Measurements from ENCODE around the gene IGSF9.
"Not testable (repeated sequence)": the region's sequence is repeated elsewhere in the genome, so short reads cannot be mapped to it uniquely, and the experiment has no call there.

IGSF9 gene

DNA sequence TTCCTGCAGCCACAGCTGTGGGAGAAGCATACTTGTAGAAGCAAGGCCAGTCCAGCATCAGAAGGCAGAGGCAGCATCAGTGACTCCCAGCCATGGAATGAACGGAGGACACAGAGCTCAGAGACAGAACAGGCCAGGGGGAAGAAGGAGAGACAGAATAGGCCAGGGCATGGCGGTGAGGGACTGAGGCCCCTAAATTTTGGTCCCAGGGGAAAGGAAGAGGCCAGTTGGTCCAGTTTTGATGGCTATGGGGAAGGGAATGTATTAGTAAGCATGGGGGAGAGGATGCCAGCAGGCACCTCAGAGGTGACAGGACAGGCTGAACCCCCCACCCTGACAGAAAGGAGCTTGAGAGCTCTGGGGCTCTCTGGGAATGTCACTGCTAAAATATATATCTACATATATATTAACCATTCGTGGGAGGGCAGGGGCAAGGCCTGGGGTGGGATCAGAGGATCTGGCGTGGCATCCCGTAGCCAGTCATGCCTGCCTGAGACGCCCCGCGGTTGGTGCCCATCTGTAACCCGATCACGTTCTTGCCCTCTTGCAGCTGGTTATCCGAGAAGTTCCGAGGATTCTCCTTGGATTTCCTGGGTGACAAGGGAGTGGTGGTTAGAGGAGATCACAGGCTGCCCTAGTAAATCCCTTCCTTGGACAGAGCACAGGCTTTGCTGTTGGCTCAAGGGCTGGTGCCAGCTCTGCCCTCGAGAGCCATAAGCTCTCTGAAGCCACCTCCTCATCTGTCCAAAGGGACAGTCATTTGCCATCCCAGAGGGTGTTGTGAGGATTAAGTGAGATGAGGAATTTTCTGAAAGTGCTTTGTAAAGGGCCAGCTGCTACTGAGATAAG is 26.8 kb downstream of the IGSF9 start:
- no peak for DNase-seq

DNA sequence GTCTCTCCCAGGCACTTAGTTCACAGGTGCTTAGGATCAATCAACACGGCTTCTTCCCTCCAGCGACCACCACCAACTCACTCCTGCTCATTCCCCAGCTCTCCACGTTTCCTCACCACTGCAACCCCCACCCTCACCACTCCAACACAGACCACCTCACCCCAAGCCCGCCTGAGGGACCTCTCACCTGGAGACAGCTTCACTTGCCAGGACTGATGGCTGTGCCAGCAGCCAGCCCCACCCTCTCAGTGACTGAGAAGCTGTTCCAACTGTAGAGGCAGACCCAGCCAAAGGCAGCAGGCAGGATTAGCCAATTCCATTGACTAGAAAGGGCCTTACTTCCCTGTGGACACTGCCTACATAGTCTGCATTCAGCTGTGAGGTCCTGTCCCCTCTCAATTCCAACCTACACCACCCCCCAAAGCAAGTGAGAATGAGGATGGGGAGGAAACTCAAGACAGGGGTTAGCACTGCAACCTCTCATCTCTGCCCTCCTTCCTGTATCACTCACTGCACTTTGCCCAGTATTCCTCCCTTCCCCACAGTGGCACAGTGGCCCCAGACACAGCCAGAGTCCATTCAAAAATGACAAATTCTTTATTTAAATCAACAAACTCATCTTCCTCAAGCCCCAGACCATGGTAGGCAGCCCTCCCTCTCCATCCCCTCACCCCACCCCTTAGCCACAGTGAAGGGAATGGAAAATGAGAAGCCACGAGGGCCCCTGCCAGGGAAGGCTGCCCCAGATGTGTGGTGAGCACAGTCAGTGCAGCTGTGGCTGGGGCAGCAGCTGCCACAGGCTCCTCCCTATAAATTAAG is 27.7 kb downstream of the IGSF9 start:
- no peak for DNase-seq

DNA sequence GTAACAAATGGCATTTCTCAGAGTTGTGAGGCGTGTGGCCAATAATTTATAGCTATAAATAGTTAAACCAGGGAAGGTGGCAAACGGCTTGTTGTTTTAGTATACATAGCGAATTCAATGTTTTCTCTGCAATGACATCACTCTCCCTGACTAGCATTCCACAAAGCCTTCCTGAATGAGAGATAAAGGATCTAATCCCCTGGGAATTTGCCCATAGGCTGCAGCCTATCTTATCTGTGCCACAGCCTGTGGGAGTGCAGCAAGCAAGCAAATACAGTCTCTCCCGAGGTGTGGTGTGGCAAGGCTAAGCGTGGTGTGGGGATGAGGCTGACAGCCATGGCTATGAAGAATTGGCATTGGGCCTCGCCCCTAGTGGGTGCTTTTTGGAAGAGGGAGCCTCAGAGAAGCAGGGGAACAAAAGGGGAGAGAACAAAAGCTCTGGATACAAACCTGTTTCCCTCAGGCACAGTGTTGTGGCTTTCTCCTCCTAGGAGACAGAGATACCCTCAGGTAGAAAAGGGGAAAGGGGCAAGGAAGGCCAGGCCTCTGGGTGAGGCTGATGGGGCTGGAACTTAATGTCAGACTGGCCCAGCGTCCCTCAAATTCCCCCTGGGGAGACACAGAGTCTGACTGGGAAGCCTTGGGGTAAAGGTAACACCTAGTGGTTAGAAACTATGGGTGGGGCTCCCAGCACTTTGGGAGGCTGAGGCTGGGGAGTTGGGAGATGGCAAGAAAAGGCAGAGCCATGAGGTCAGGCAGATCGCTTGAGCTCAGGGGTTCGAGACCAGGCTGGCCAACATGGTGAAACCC is 29.0 kb downstream of the IGSF9 start:
- no peak for DNase-seq

DNA sequence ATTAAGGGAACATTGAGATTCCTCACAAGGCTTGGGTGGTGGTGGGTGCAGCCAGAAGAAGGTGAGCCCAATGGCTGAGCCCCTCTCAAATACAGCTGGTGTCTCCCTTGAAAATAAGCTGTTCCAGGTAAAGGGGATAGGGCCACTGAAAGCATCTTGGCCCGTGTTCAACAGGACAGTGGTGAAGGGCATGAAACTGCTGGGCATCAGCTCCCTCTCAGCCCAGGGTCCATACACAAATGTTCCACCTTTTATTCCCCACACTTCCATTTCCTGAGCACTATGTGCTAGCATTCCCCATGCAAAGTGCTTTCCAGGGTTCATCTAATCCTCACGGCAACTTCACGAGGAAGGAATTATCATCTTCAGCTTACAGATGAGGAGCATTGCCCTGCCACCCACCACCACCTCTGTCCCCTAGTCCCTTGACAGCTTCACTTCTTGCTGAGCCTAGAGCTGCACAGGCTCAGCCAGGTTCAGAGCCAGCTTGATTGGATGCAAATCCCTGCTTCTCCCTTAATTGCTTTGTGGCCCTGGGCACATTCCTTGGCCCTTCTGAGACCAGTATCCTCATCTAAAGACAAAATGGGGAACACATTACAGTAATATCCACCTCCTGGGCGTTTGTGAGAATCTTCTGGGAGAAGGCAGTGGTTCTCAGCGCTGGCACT is 29.7 kb downstream of the IGSF9 start:
- no peak for DNase-seq

DNA sequence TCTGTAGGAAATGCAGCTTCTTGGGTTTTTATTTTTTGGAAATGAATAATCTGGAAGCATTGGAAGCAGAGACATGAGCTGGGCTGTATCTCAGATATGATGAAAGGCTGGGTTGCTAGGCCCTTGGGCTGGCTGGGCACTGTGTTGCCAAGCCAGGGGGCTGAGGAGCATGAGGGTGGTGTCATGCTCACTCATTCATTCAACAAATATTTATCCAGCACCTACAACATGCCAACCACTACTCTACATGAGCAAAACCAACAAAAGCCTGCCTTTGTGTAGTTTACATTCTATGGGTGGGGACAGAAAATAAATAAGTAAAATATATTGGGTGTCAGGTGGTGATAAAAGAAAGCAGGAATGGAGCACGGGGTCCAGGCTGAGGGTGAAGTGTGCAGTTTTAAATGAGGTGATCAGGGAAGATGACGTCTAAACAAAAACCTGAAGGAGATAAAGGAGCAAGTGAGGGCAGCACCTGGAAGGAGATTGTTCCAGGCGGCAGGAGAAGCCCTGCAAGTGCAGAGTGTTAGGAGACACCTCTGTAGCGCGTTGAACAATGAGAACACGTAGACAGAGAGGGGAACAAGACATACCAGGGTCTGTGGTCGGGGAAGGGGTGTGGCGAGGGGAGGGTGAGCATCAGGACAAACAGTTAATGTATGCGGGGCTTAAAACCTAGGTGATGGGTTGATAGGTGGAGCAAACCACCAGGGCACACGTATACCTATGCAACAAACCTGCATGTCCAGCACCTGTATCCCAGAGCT is 31.0 kb downstream of the IGSF9 start:
- no peak for DNase-seq

DNA sequence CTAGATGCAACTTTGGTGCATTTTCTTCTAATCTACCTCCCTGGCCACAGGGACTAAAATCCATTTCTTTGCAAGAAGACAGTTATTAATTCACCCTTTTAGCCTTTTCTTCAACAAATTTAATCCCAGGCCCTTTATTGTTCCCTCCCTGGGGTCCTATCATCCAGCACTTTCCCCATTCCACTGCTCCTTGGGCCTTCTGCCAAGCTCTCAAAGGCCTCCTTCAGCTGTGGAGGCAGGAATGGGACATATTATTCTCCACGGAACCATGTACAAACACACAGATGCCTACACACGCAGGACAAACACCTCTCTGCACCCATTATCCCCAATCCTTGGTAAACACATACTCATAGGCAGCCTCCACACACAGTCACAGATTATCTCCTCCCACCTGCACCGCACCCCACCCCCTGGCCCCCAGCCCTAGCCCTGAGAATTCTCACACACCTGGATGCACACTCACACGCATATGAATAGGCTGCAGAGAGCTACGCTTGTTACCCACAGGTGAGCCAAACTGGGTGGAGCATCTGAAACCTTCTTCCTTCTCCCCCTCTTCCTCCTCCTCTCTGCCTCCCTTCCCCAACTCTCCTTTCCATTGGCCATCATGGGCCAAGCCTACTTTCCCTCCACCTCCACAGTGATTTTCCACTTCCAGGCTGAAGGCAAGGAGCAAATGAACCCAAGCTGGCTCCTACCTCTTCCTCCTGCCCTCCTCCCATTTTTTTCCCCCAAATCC is 31.8 kb downstream of the IGSF9 start:
- no peak for DNase-seq

DNA sequence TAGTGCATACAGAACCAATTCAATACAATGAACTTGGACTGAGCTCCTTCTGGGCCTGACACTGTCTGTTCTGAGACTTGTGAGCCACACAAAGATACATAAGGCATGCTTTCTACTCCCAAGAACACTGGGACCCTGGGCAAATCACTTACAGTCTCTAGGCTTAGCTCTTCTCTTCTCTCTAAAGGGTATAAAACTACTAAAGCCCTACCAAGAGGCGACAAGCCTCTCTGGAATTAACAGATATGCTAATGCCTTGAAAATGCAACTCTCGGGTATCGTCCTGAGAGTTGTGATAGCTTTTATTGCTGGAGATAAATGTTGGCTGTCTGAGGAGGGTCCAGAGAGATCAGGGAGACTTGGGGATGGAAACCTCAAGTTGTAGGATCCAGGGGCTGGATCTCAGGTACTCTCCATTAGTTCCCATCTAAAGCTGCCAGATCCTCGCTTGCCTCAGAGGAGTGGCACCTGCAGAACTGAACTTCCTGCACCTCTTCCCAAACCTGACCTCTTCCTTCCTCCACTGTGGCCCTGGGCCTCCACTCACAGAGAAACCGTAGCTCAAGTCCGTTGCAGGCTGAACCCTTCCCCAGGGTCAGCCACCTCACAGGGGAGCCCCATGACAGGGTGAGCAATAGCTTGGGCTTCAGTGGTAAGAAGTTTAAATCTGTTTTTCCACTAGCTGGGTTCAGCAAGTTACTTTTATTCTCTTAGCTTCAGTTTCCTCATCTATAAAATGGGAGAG is 33.9 kb downstream of the IGSF9 start:
- DNase-seq: no peak

DNA sequence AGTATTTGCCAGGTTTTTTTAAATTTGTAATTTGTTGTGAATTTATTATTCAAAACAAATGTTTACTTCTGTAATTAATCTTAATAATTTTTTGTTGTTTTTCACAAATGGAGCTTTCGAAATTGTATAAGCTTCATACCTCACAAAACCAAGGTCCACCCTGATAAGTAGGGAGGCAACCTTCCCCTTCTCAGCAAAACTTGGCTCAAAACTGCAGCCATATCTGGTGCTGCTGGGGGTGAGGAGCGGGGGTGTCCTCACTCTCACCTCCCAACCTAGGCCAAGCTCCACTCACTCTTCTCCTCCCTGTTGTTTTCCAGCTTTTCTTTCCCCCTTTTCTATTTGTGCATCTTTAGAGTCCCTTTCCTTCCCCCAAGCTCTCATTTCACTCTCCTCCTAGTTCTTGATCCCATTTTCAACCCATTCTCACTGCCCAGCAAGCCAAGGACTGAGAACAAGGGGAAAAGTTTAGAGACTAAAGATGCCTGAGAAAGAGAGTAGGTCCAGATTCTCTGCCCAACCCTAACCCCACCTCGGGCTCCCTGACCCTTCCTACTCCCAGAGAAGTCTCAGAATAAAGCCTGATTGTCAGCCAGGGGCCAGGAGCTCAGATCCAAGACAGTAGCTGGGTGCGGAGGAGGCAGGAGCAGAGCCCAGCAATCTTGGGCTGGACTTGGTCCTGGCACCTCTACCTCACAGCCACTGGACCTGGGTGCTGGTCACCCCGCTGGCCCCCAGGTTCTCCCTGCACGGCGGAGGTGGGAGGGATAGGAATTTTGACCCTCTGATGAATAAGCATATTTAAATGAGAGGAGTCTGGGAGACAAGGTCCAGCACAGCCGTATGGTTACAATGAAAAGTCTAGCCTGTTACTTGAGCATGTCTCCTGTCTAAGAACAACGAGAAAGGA is 37.1 kb downstream of the IGSF9 start:
- no peak for DNase-seq

DNA sequence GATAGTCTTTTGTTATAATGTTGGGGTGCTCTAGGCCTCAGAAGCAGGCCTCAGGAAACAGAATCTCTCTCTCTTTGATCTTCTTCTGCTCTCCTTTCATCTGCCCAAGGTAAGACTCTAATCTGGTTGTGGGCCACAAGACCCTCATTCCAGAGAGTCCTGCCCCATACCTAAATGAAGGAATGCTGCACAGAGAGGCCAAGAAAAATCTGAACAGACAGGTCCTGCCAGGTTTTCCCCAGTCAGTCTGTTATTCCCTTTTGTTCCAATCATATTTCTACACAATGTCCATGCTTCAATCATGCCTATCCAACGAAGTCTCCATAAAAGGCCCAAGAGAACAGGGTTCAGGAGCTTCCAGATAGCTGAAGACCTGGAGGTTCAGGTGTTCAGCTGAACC is 38.5 kb downstream of the IGSF9 start:
- DNase-seq: no peak

DNA sequence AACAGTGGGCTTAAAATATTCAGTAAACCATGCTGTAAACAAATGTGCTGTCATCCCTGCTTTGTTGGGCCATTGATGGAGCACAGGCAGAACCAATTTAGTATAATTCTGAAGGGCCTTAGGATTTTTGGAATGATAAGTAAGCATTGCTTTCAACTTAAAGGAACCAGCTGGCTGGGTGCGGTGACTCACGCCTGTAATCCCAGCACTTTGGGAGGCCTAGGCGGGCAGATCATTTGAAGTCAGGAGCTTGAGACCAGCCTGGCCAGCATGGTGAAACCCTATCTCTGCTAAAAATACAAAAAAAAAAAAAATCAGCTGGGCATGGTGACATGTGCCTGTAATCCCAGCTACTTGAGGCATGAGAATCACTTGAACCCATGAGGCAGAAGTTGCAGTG is 41.4 kb downstream of the IGSF9 start:
- not testable (repeated sequence) for DNase-seq

DNA sequence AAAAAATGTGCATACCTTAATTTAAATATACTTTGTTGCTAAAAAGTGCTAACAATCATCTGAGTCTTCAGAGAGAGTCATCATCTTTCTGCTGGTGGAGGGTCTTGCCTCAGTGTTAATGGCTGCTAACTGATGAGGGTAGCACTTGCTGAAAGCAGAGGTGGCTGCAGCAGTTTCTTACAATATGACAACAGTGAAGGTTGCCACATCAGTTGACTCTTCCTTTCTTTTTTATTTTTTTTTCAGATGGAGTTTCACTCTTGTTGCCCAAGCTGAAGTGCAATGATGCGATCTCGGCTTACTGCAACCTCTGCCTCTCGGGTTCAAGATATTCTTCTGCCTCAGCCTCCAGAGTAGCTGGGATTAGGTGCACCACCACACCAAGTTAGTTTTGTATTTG is 42.9 kb downstream of the IGSF9 start:
- no peak for DNase-seq

DNA sequence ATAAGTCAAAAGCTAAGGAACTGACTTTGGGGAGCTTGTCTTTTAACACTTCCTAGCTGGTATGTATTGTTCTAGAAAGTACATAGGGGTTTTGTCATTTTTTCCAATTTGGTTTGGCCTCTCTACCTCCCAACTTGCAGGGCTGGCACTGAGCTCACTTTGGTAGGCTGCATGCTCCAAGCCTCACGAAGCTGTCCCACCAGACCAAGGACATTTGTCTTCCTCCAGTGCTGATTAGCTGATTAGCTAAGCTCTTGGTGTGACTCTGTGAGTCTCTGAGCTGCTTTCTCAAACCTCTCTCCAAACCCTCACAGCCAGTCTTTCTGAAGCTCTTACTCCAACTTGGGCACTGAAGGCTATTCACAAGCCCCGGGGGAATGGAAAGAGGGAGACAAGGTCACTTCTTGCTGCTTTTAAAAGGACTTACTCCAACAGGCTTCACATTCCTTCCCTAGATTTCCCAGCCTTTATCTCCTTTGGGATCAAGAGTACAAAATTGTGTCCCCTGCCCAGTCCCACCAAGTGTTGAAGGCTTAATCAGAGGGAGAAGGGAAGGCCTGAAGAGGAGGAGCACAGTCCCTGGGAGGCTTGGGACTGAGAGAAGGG is 44.6 kb downstream of the IGSF9 start:
- no peak for DNase-seq

DNA sequence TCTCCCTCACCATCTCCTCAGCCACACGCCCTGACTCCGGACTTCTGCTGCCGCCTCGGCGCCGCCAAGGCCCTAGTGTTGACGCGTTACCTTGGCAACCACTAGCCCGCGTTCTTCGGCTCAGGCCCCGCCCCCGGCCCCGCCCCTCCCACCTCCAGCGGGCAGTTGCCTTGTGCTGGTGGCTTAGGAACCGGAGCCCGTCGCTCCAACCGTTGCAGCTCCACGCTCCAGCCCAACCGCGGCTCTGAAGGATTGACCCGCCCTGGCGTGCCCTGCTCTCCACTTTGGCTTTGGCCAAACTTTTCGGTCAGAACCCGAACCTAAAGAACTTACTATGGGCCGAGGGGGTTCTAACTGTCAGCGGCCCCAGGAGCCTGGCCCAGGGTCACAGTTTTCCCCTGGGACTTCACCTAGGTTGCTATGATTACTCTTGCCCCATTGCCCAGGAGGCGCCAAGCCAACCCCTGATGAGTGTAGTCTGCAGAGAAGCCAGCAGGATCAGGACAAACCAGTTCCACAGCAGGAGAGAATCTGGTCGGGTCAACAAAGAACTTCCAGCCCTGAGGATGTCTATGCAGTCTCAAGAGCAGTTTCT is 45.2 kb downstream of the IGSF9 start, which contains the start of gene CFAP45:
Gene CFAP45 (minus strand): TSS at position 80 of the 595 bp plus-strand sequence. CDS start 67 bp downstream, at position 13.
- DNase-seq: no peak

DNA sequence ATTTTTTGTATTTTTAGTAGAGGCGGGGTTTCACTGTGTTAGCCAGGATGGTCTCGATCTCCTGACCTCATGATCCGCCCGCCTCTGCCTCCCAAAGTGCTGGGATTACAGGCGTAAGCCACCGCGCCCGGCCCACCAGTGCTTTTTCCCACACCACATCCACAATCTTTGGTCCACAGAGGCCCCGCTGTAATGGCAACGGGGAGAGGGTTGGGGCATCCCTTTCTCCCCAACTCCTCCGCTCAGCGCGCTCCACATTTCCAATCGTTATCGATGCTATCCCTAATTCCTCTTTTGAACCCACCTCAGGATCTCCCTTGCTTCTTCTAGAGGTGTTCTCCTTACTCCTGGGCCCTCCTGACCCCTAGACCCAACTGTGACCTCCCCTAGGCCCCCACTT is 45.8 kb downstream of the IGSF9 start:
- DNase-seq: not testable (repeated sequence)

DNA sequence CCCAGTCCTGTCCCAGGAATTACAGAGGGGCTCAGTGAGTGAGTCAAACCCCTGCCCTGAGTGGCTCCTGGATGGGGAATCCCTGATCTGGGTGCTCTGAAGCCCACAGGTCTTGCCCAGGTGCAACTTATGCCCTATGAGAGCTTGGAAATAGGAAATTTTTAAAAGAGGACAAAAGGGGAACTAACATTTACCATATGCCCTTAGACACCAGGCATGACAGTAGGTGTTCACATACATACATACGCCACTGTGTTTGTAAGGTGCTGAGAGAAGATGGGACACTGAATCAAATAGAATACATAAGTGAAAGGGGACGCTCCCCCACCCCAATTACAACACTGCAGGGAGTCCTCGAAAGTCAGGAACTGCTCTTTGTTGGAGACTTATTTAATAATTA is 46.9 kb downstream of the IGSF9 start:
- DNase-seq: no peak

DNA sequence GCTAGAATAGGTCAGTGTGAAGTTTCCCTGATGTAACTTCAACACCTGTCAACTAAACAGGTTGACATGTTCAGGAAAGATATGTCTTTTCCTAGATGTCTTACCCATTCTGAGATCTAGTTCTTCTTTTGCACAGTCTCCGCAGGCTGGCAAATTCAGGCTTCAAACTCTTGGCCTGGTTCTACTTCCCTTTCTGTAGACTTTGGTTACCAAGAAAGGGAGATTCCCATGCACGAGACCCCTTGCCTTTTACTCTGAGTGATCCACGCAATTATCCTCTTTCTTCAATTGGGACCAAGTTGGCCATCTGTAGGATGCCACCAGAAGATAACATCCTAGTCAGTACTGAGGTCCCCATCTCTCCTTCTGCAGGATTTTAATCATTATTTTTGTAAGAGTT is 47.5 kb downstream of the IGSF9 start:
- DNase-seq: no peak

DNA sequence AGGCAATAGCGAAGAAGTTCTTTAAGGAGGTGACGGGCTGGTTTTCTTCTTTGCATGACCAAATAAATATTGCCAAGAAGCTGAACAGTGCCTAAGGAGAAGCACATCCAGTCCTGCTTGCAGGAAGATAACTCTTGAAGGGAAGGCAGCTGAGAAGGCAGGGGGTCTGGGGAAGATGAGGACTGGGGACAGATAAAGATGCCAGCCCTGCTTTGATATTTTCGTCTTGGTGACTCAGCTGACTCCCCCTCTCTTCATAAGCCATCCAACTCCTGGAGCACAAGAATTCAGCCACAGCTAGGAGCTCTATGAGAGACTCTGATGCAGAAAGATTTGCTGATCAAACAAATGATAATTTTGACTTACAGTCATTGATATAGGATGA is 48.9 kb downstream of the IGSF9 start:
- DNase-seq: no peak

DNA sequence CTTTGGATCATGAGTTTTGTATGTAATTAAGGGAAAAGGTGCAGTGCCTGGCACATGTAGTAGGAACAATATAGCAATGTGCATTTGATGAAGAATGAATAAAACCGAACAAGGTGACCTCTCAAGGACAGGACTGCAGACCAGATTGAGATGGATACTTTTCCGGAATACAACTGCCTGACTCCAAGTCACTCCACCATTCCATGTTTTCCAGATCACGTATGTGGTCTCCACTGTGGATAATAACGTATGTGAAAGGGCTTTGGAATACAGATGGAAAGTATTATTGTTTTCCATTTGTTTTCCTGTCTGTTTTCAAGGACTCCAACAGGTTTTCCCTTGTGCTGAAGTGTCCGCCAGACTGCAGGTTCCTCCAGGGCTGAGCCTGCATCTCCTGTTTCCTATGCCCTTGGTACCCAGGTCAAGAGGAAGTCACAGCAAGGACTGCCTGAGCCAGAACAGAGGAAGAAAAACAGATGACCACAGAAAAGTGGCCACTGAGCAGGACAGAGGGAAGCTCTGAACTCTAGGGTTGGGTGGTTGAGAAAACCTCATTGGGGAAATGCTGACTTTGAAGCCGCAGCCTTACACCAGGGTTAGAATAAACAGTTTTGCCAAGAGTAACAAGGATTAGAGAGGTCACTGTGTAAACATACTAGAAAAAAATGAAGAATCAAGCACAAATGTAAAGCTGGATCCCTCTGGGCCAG is 49.4 kb downstream of the IGSF9 start:
- no peak for DNase-seq
